Breast epithelium (tissue), 4 donors: ENCODE measurements around the gene EPB42. TPM values are rescaled to one million over a fixed set of nuclear protein-coding genes. Genes with fewer than 3 reads are reported as not detected.

Source experiments
- DNase-seq, 2 donors: peaks; one replicate each; pipeline ENCODE4 v3.0.0-alpha.2; 2019; ENCODE audit warnings: low spot score in 2 of 2
- H3K27ac ChIP-seq, 2 donors: fragments of 200-600 bp; sonication (generic) in 1 of 2; one replicate each; pipeline ENCODE4 v1.5.1; 2016 to 2019; ENCODE audit warnings: mild to moderate bottlenecking in 1 of 2
- H3K27me3 ChIP-seq, 2 donors: fragments of 200-600 bp; sonication (generic) in 1 of 2; one replicate each; pipeline versions ENCODE4 v1.5.1 to v1.6.0; 2017 to 2019; ENCODE audit warnings: control low read depth in 1 of 2, mild to moderate bottlenecking in 1 of 2
- H3K36me3 ChIP-seq: fragments of 200-600 bp; one replicate; pipeline ENCODE4 v1.5.1; 2019
- H3K4me1 ChIP-seq, 2 donors: fragments of 200-600 bp; sonication (generic); one replicate each; pipeline ENCODE4 v1.5.1; 2016 to 2019; ENCODE audit warnings: control low read depth in 1 of 2
- H3K4me3 ChIP-seq, 3 donors: fragments of 200-600 bp; sonication (generic); 1 replicate in 2 of 3; 2 replicates in 1 of 3; pipeline ENCODE4 v1.5.1; 2016 to 2019; ENCODE audit warnings: mild to moderate bottlenecking in 3 of 3, moderate library complexity in 2 of 3
- H3K9me3 ChIP-seq, 2 donors: fragments of 200-600 bp; sonication (generic) in 1 of 2; one replicate each; pipeline ENCODE4 v1.5.1; 2016 to 2019; ENCODE audit warnings: control low read depth in 1 of 2
- CTCF ChIP-seq, 3 donors: fragments of 450-650 bp; IDR thresholded peaks; one replicate each; pipeline ENCODE4 v1.5.1; 2016 to 2017; ENCODE audit warnings: antibody characterized with exemption in 3 of 3, mild to moderate bottlenecking in 3 of 3, moderate library complexity in 3 of 3
- POLR2A ChIP-seq: fragments of 450-650 bp; IDR thresholded peaks from one replicate; pipeline ENCODE4 v1.6.1; 2016; ENCODE audit warnings: antibody characterized with exemption, mild to moderate bottlenecking, moderate library complexity
- POLR2AphosphoS5 ChIP-seq, 3 donors: sonication (generic); formaldehyde crosslinking; IDR thresholded peaks; one replicate each; pipeline ENCODE4 v1.6.1; 2017; ENCODE audit warnings: antibody characterized with exemption in 3 of 3
- intact Hi-C: fragments of 100-400 bp; cut with DNase I; formaldehyde crosslinking; loops from one replicate; pipeline ENCODE4 v1.15.1; 2023; ENCODE audit warnings: low total_unique reads
- total RNA-seq, 3 donors: library from RNA; depleted of rRNA; stranded (reverse); fragments of >200 nt; gene quantifications; one replicate each; pipeline ENCODE4 v1.1.0, GENCODE V29; 2016

The EPB42 gene
- 1 to 10 TPM in 1 of 3 donors, under 1 TPM in 1, not detected in 1; 0.29 to 1.9 TPM for total RNA-seq

GRCh38 chr15:43220991-43221403 lies at the start of gene EPB42:
EPB42 (minus strand) TSS chr15:43221018; CDS start chr15:43220825, 193 bp downstream.
- Histone ChIP-seq H3K9me3 (no peaks in the 10 kb centered on the region), H3K36me3 (no peaks in the 10 kb centered on the region), H3K4me3 (no peak within 1 kb of the TSS), H3K27ac (peak within 1 kb of the TSS in 1 of 2 donors; percentile 23), H3K4me1 (no peaks in the 10 kb centered on the region), H3K27me3 (no peaks in the 10 kb centered on the region)
- DNase-seq, result no peak
- intact Hi-C loops, result no loop called here
- no peak for TF ChIP-seq POLR2A
- no peak for TF ChIP-seq POLR2AphosphoS5 (IDR thresholded peaks at IDR 0.05)
- TF ChIP-seq CTCF (IDR thresholded peaks at IDR 0.05), result no peak

- no peaks in the 10 kb centered on the region for H3K36me3 ChIP-seq
- H3K4me1 ChIP-seq, result peaks cover 0 to 7% of the 10 kb centered on the region in 2 donors
- H3K27ac ChIP-seq, result no peak overlapping the region
- no peaks in the 10 kb centered on the region for H3K27me3 ChIP-seq
- intact Hi-C loops, result no loop called here
- DNase-seq, result no peak
- no peak overlapping the region for H3K4me3 ChIP-seq
- H3K9me3 ChIP-seq, result no peaks in the 10 kb centered on the region
- no peak for TF ChIP-seq CTCF (IDR thresholded peaks at IDR 0.05)
- TF ChIP-seq POLR2A, result no peak
- TF ChIP-seq POLR2AphosphoS5 (IDR thresholded peaks at IDR 0.05), result no peak
These were observed 49.4 kb upstream of the EPB42 start for GRCh38 chr15:43270113-43270665.

GRCh38 chr15:43268111-43269105 lies 47.6 kb upstream of the EPB42 start:
- Histone ChIP-seq H3K4me1 (peaks cover 0 to 7% of the 10 kb centered on the region in 2 donors), H3K36me3 (no peaks in the 10 kb centered on the region), H3K27me3 (no peaks in the 10 kb centered on the region), H3K4me3 (no peak overlapping the region), H3K9me3 (no peaks in the 10 kb centered on the region), H3K27ac (peak overlapping the region in 1 of 2 donors; percentile 84)
- no peak for DNase-seq
- no peak for TF ChIP-seq POLR2A
- no peak for TF ChIP-seq POLR2AphosphoS5 (IDR thresholded peaks at IDR 0.05)
- no peak for TF ChIP-seq CTCF (IDR thresholded peaks at IDR 0.05)
- intact Hi-C loops, result no loop called here

- H3K4me3 ChIP-seq, result no peak overlapping the region
- no peaks in the 10 kb centered on the region for H3K9me3 ChIP-seq
- no peaks in the 10 kb centered on the region for H3K27me3 ChIP-seq
- H3K27ac ChIP-seq, result peak overlapping the region; percentile 83 to 84
- intact Hi-C loops, result no loop called here
- H3K36me3 ChIP-seq, result no peaks in the 10 kb centered on the region
- TF ChIP-seq POLR2A (no peak), POLR2AphosphoS5 (IDR thresholded peaks at IDR 0.05) (no peak), CTCF (IDR thresholded peaks at IDR 0.05) (no peak)
- H3K4me1 ChIP-seq, result peaks cover 0 to 7% of the 10 kb centered on the region in 2 donors
- no peak for DNase-seq
These were observed 46.6 kb upstream of the EPB42 start for GRCh38 chr15:43267439-43267838.

- no peaks in the 10 kb centered on the region for H3K36me3 ChIP-seq
- DNase-seq, result peak in 1 of 2 donors; percentile 87
- no peaks in the 10 kb centered on the region for H3K9me3 ChIP-seq
- no peak within 1 kb of the TSS for H3K4me3 ChIP-seq
- TF ChIP-seq CTCF (IDR thresholded peaks at IDR 0.05), result peak in 1 of 3 donors; percentile 10
- TF ChIP-seq POLR2AphosphoS5 (IDR thresholded peaks at IDR 0.05), result peak in 2 of 3 donors; percentile 11 to 62
- no peak for TF ChIP-seq POLR2A
- peak within 1 kb of the TSS; percentile 83 to 84 for H3K27ac ChIP-seq
- H3K27me3 ChIP-seq, result no peaks in the 10 kb centered on the region
- intact Hi-C loops, result no loop called here
- H3K4me1 ChIP-seq, result peaks cover 0 to 7% of the 10 kb centered on the region in 2 donors
These were observed 46.0 kb upstream of the EPB42 start, which contains the start of gene TGM5 for GRCh38 chr15:43266834-43267233. TGM5 (minus strand) TSS chr15:43266928; CDS start chr15:43266849, 79 bp downstream.
